ENCODE measurements around the gene PPME1. TPM values are rescaled to one million over a fixed set of nuclear protein-coding genes. Genes with fewer than 3 reads are reported as not detected.

The PPME1 gene
- polyA plus RNA-seq, 3 donors from 2014 or later: 8.3 to 14.9 (median 14.1) TPM

DNA sequence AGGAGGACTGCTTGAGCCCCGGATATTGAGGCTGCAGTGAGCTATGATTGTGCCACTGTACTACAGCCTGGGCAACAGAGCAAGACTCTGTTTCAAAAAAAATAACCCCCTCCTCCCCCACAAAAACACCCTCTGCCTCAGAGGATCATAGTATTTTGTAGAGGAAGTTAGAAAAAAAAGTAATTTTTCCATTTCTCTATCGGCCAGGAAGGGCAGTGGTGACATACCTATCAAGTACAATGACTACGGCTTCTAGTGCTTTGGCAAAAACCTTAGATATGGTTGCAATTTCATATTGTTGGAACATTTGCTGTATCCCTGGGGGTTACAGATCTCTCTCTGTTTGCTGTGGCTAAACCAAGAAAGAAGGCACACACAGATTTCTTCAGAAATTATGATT, 29.2 kb upstream of the PPME1 start:
- Mint-ChIP-seq H3K36me3 (peaks cover 13 to 28% (median 16%) of the 10 kb centered on the region in 3 donors), H3K9me3 (no peaks in the 10 kb centered on the region), H3K4me3 (no peak overlapping the region), H3K27me3 (ENCODE audit: low read depth in 3 of 3) (no peaks in the 10 kb centered on the region), H3K4me1 (peaks cover 0 to 6% of the 10 kb centered on the region in 2 donors), H3K27ac (no peak overlapping the region)
- DNase-seq: no peak

GRCh38 chr11:74142624-74143023, 28.5 kb upstream of the PPME1 start:
- peaks cover 0 to 6% of the 10 kb centered on the region in 2 donors for H3K4me1 Mint-ChIP-seq
- H3K4me3 Mint-ChIP-seq: no peak overlapping the region
- no peak overlapping the region for H3K27ac Mint-ChIP-seq
- H3K27me3 Mint-ChIP-seq (ENCODE audit: low read depth in 3 of 3): no peaks in the 10 kb centered on the region
- peaks cover 11 to 25% (median 19%) of the 10 kb centered on the region in 3 donors for H3K36me3 Mint-ChIP-seq
- DNase-seq: no peak
- no peaks in the 10 kb centered on the region for H3K9me3 Mint-ChIP-seq

DNA sequence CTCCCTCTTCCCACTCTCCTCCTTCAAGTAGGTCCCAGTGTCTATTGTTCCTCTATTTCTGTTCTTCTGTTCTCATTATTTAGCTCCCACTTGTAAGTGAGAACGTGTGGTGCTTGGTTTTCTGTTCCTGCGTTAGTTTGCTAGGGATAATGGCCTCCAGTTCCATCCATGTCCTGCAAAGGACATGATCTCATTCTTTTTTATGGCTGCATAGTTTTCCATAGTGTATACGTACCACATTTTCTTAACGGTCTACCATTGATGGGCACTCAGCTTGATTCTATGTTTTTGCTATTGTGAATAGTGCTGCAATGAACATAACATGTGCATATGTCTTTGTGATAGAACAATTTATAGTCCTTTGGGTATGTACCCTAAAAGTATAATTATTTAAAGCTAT, 26.5 kb upstream of the PPME1 start:
- H3K27me3 Mint-ChIP-seq (ENCODE audit: low read depth in 3 of 3): no peaks in the 10 kb centered on the region
- no peak for DNase-seq

GRCh38 chr11:74147199-74147929, 23.7 kb upstream of the PPME1 start:
- H3K4me3 Mint-ChIP-seq: no peak overlapping the region

More for the DNA sequence above, 26.5 kb upstream of the PPME1 start:
- peaks cover 0 to 6% of the 10 kb centered on the region in 2 donors for H3K4me1 Mint-ChIP-seq
- peaks cover 3 to 15% (median 12%) of the 10 kb centered on the region in 3 donors for H3K36me3 Mint-ChIP-seq
- no peak overlapping the region for H3K4me3 Mint-ChIP-seq
- H3K27ac Mint-ChIP-seq: no peak overlapping the region
- H3K9me3 Mint-ChIP-seq: no peaks in the 10 kb centered on the region

GRCh38 chr11:74153224-74153623, 17.9 kb upstream of the PPME1 start:
- Mint-ChIP-seq H3K9me3 (no peaks in the 10 kb centered on the region), H3K4me1 (peaks cover 3 to 8% of the 10 kb centered on the region in 2 donors), H3K4me3 (no peak overlapping the region), H3K27ac (no peak overlapping the region), H3K27me3 (ENCODE audit: low read depth in 3 of 3) (no peaks in the 10 kb centered on the region), H3K36me3 (peaks cover 5 to 20% (median 19%) of the 10 kb centered on the region in 3 donors)
- no peak for DNase-seq

More at GRCh38 chr11:74147199-74147929, 23.7 kb upstream of the PPME1 start:
- Mint-ChIP-seq H3K9me3 (no peaks in the 10 kb centered on the region), H3K27ac (no peak overlapping the region), H3K36me3 (peaks cover 8 to 15% (median 11%) of the 10 kb centered on the region in 3 donors), H3K4me1 (peaks cover 0 to under 1% of the 10 kb centered on the region in 2 donors), H3K27me3 (ENCODE audit: low read depth in 3 of 3) (no peaks in the 10 kb centered on the region)
- no peak for DNase-seq

DNA sequence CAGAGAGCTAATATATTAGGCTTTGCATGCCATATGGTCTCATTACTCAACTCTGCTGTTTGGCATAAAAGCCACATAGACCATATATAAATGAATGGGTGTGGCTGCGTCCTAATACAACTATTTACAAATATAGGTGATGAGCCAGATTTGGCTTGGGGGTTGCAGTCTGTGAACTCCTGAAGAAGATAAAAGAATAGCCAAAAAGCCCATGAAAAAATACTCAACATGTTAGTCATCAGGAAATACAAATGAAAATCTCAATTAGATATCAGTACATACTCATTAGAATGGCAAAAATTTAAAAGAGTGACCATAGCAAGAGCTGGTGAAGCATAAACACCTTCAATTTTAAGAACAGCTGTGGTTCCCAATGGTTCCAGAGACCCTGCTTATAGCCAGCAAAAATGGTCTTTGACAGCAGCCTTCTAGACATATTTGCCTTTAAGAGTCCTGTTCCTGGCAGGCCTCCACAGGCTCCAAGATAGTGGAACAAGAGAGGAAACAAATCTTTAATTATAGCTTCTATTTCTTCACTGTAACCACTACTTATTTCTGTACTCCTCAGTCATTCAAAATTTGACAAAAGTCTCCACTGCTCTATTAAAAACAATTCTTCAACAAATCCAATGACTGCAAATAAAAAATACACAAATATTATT, 16.3 kb upstream of the PPME1 start:
- H3K4me3 Mint-ChIP-seq: no peak overlapping the region
- H3K27ac Mint-ChIP-seq: no peak overlapping the region
- peaks cover 5 to 24% (median 19%) of the 10 kb centered on the region in 3 donors for H3K36me3 Mint-ChIP-seq
- no peaks in the 10 kb centered on the region for H3K27me3 Mint-ChIP-seq (ENCODE audit: low read depth in 3 of 3)
- H3K4me1 Mint-ChIP-seq: peaks cover 3 to 8% of the 10 kb centered on the region in 2 donors
- no peaks in the 10 kb centered on the region for H3K9me3 Mint-ChIP-seq
- no peak for DNase-seq

GRCh38 chr11:74157169-74157568, 13.9 kb upstream of the PPME1 start:
- Mint-ChIP-seq H3K4me1 (peaks cover 3 to 15% of the 10 kb centered on the region in 2 donors), H3K27me3 (ENCODE audit: low read depth in 3 of 3) (no peaks in the 10 kb centered on the region), H3K9me3 (no peaks in the 10 kb centered on the region), H3K36me3 (peaks cover 0 to 34% (median 19%) of the 10 kb centered on the region in 3 donors), H3K27ac (no peak overlapping the region), H3K4me3 (no peak overlapping the region)
- DNase-seq: no peak

DNA sequence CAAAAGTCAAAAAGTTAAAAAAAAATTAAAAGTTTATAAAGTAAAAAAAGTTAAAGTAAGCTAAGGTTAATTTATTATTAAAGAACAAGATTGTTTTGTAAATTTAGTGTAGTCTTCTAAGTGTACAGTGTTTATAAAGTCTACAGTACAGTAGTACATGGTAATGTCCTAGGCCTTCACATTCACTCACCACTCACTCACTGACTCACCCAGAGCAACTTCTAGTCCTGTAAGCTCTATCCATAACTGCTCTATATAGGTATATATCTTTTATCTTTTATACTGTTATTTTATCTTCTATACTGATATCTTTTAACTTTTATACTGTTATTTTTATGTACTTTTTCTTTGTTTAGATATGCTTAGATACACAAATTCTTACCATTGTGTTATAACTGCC, 11.4 kb upstream of the PPME1 start:
- Mint-ChIP-seq H3K4me1 (peaks cover 3 to 23% of the 10 kb centered on the region in 2 donors), H3K4me3 (no peak overlapping the region), H3K27me3 (ENCODE audit: low read depth in 3 of 3) (no peaks in the 10 kb centered on the region), H3K36me3 (peaks cover 0 to 31% (median 17%) of the 10 kb centered on the region in 3 donors), H3K27ac (no peak overlapping the region), H3K9me3 (no peaks in the 10 kb centered on the region)
- no peak for DNase-seq

GRCh38 chr11:74162681-74163467, 8.2 kb upstream of the PPME1 start:
- no peak for DNase-seq
- H3K27me3 Mint-ChIP-seq (ENCODE audit: low read depth in 3 of 3): no peaks in the 10 kb centered on the region
- peaks cover 7 to 22% (median 18%) of the 10 kb centered on the region in 3 donors for H3K36me3 Mint-ChIP-seq
- H3K9me3 Mint-ChIP-seq: no peaks in the 10 kb centered on the region
- peaks cover 0 to 15% of the 10 kb centered on the region in 2 donors for H3K4me1 Mint-ChIP-seq
- no peak overlapping the region for H3K4me3 Mint-ChIP-seq
- H3K27ac Mint-ChIP-seq: peak overlapping the region in 1 of 6 donors; percentile 14

- peak overlapping the region; percentile 3 to 74 (median 46) for H3K27ac Mint-ChIP-seq
- DNase-seq: no peak
- H3K4me3 Mint-ChIP-seq: peak overlapping the region in 1 of 5 donors; percentile 44
- H3K4me1 Mint-ChIP-seq: peaks cover 0 to 5% of the 10 kb centered on the region in 2 donors
- no peaks in the 10 kb centered on the region for H3K9me3 Mint-ChIP-seq
- H3K36me3 Mint-ChIP-seq: peaks cover 0 to 22% (median 7%) of the 10 kb centered on the region in 3 donors
- H3K27me3 Mint-ChIP-seq (ENCODE audit: low read depth in 3 of 3): no peaks in the 10 kb centered on the region
These were observed 2.3 kb upstream of the PPME1 start for GRCh38 chr11:74168838-74169237.

DNA sequence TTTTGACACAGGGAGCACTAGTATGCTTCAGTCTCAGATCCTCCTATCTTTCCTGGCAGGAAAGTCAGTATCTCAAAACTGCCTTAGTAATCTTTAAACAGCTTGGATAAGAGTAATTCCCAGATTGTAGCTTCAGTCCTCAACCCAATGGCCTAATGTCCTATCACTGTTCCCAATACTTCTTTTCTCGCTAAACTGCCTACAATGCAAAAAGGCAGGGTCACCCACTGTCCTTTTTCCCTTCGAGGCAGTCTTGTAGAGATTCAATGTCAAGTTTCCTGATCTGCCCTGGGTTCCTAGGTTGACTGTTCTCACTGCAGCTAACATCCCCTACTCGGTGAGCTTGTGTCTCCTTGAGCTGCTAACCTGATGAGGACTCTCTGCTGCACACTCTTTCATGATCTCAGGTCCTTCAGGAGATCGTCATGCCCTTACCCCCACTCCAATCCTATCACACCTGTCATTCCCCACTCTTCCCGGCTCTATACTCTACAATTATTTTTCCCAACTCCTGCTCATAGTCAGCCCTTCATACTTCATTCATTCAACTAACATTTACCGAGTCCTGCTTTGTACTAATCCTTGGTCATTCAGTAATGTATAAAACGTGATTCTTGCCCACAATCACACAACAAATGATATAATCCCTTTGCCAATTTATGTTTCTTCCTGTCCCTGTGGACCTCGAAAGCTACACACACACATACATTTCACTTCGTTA, 1.2 kb upstream of the PPME1 start:
- no peak for DNase-seq
- H3K9me3 Mint-ChIP-seq: no peaks in the 10 kb centered on the region
- no peak overlapping the region for H3K4me3 Mint-ChIP-seq
- no peak overlapping the region for H3K27ac Mint-ChIP-seq
- H3K27me3 Mint-ChIP-seq (ENCODE audit: low read depth in 3 of 3): no peaks in the 10 kb centered on the region
- peaks cover 0 to 18% (median 7%) of the 10 kb centered on the region in 3 donors for H3K36me3 Mint-ChIP-seq
- H3K4me1 Mint-ChIP-seq: peaks cover 0 to 5% of the 10 kb centered on the region in 2 donors

- H3K4me3 Mint-ChIP-seq: no peak overlapping the region
- DNase-seq: no peak
- H3K9me3 Mint-ChIP-seq: no peaks in the 10 kb centered on the region
- peaks cover 0 to 5% of the 10 kb centered on the region in 2 donors for H3K4me1 Mint-ChIP-seq
- peaks cover 0 to 11% (median 3%) of the 10 kb centered on the region in 3 donors for H3K36me3 Mint-ChIP-seq
- no peak overlapping the region for H3K27ac Mint-ChIP-seq
- H3K27me3 Mint-ChIP-seq (ENCODE audit: low read depth in 3 of 3): no peaks in the 10 kb centered on the region
These were observed 510 bp downstream of the PPME1 start for GRCh38 chr11:74171630-74171968.

DNA sequence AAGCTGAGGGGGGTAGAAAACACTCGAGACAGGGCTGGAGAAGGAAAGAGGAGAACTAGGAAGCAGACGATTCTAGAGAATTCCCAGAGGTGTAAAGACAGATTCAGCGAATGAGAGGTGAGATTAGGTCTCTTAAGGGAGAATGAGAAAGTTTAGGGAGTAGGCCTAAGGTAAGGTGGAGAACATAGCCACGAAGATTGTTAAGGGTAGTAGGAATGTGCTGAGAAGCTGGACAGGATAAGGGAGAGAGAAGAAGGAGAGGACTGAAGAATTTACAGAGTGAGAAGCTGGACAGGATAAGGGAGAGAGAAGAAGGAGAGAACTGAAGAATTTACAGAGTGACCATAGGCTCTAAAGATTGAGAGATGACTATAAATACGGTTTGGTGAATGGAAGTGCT, 908 bp downstream of the PPME1 start:
- Mint-ChIP-seq H3K27ac (no peak overlapping the region), H3K4me3 (no peak overlapping the region), H3K4me1 (peaks cover 0 to 5% of the 10 kb centered on the region in 2 donors), H3K36me3 (peaks cover 0 to 8% (median 0%) of the 10 kb centered on the region in 3 donors), H3K27me3 (ENCODE audit: low read depth in 3 of 3) (no peaks in the 10 kb centered on the region), H3K9me3 (no peaks in the 10 kb centered on the region)
- no peak for DNase-seq
